HG02588 (cell line): ENCODE results near the gene GPX2.

Experiments used
- ATAC-seq: cut with Tn5 transposase; IDR thresholded peaks from one replicate; pipeline ENCODE4 v1.9.1; 2021; ENCODE audit warnings: mild to moderate bottlenecking, moderate library complexity; ENCODE audit not compliant: unreplicated experiment

The GPX2 gene

DNA sequence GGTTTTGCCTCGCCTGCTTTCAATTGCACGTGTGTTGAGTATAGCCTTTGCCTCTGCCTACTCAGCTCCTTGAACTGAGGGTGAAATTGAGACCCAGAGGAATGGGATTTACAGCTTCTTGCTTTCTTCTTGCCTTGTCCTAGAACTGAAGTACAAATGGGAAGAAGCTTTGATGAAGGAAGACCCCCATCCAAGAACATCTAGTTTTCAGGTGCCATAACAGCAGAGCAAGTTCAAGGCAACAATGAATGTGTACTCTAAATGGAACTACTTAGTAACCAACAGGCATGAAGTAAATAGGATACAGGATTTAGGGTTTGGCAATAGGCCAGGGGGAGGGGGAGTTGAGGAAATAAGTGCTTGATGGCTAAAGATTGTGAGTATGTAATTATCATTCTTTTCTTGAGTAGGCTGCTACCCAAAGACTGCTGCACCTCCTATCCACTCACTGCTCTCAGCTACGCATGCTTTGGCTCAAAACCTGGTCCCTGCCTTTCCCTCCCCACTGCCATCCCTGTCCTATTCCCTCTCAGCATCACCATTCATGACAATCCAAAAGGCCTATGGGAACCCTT, 2.1 kb downstream of the GPX2 start:
- no peak for ATAC-seq

DNA sequence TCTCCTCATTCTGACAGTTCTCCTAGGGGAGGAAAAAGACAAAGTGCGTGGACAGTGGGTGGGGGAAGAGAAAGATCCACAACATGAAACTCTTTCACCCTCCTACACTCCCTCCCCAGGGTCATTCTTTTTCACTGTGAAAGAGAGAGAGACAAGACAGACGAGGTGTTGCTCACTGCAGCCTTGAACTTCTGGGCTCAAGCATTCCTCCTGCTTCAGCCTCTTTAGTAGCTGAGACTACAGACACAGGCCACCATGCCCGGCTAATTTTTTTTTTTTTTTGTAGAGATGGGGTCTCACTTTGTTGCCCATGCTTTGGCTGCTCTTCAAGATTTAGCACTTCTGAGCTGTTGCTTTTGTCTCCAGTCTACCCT, 2.7 kb downstream of the GPX2 start:
- ATAC-seq: no peak

GRCh38 chr14:64938972-64939816, 3.4 kb downstream of the GPX2 start:
- no peak for ATAC-seq

DNA sequence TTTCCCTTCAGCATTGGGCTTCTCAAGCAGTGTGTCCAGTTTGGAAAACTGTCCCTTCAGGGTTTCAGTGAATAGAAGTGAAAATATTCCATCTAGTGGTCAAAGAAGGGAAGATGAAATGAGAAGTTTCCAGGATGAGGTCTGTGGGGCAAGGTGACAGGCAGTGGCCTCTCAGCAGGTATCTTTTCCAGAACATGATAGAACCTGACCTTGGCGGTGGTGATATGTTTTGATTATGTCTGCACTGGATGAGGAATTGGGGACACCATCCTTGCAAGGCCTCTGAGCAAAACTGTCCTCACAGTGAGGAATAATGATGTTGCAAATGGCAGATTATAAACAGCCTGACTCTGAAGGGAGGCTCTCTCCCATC, 4.7 kb downstream of the GPX2 start:
- no peak for ATAC-seq

- no peak for ATAC-seq
Measured at GRCh38 chr14:64937171-64937820, 5.2 kb downstream of the GPX2 start.

DNA sequence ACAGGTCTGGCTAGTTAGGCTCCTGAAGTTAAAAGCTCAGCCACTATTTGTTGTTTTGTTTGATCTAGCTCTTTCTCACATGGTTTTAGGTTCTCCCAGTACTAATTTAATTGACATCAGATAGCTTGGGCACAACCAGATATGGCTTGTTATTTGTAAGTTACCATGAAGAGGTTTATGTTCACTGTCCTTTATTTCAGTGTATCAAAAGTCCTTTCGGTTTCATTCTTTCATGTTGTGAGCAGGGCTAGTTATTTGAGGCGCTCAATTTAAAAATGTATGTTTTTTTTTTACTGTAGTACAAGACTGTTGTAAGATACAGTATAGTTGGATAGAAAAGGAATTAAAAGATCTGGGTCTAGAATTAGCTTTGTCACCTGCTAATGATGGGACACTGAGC, 7.0 kb downstream of the GPX2 start:
- no peak for ATAC-seq

GRCh38 chr14:64934338-64934929, 8.1 kb downstream of the GPX2 start:
- no peak for ATAC-seq

DNA sequence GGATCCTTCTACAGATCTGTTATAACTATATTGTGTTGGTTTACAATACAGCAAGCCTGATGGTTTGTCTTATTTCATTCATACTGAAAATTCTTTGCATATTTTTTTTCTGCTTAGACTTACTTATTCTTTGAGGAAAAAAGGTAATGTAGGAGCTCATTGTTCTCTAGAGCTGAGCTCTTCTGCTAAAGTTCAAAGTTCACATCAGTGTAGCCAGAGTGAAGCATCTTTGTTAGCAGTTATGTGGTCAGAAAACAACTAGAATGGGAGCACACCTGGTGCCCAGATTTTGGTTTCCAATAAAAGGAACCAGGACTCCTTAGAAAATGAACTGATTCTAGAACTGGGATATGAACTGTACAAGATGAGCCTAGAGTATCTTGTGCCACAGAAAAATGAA, 10.3 kb downstream of the GPX2 start:
- ATAC-seq: no peak

DNA sequence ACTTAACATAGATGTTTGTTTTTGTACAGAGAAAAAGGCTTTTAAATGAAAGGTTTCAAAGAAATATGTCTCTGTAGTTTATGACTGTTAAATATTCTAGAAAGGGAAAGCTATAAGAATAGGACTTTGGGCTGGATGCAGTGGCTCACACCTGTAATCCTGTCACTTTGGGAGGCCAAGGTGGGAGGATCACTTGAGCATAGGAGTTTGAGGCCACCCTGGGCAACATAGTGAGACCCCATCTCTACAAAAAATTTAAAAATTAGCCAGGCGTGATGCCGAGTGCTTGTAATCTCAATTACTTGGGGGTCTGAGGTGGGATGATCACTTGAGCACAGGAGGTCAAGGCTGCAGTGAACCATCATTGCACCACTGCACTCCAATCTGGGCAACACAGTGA, 11.4 kb downstream of the GPX2 start:
- no peak for ATAC-seq

GRCh38 chr14:64930085-64930843, 12.3 kb downstream of the GPX2 start:
- ATAC-seq: no peak

DNA sequence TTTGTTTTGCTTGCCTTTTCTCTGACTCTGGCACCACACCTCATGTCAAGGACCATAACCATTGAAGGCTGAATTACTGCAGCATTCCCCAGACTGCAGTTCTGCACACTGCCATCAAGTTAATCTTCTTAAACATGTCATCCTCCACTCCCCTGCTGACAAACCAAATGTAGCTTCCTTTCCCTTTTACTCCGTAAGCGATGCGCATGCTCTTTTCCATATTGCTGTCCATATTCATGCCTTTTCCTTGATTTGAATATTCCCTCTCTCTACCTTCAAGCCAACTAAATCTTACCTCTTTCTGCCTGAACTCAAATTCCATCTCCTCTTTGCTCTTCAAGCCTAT, 13.6 kb downstream of the GPX2 start:
- ATAC-seq: no peak

DNA sequence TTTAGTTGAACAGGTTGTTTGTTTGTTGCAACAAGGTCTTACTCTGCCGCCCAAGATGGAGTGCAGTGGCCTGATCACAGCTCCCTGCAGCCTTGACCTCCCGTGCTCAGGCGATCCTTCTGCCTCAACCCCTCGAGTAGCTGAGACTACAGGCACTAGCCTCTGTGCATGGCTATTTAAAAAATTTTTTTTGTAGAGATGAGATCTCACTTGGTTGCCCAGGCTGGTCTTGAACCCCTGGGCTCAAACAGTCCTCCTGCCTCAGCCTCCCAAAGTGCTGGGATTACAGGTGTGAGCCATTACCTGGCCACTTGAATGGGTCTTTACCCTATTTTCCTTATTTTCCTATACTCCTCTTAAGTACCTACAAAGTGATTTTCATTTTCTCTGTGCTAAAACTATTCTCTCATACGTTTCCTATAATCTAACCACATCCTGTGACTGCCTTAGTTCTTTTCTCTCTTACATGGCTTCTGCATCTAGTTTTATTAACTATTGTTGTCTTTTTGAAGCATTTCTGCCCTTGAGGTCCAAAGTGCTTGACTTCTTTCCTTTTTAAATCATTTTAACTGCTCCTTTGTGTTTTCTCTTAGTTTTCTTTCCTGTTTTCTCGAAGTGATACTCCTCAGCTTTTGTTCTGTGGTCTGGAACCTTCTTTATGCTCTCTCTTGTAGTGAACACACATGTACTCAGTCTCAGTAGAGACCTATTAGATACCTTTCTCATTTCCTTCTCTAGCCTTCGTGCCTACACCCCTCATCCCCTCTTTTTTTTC, 14.1 kb downstream of the GPX2 start:
- ATAC-seq: peak; percentile 66

DNA sequence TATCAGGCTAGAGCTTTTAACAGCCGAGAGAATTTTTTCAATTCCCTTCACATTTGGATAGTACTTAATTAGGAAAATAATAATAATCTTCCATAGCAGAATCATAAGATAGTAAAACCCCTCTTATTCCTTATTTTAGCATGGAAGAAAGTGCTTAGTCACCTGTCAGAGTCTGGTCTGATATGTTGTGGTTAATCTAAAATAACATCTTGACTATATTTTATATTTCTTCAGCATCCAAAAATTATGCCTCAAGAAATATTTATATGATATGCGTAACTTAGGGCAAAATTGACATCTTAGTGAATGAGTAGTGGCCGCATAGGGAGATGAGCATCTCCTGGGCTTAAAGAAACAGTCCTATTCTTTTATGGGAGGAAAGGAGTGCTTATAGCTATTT, 15.5 kb downstream of the GPX2 start:
- no peak for ATAC-seq

- no peak for ATAC-seq
Measured at GRCh38 chr14:64926398-64926995, 16.0 kb downstream of the GPX2 start.

- ATAC-seq: no peak
Measured at GRCh38 chr14:64923015-64923414, 19.5 kb downstream of the GPX2 start.

- ATAC-seq: no peak
Measured at GRCh38 chr14:64920465-64920864, 22.1 kb downstream of the GPX2 start.

- no peak for ATAC-seq
Measured at GRCh38 chr14:64919618-64920017, 22.9 kb downstream of the GPX2 start.

GRCh38 chr14:64919215-64919614, 23.3 kb downstream of the GPX2 start:
- no peak for ATAC-seq

DNA sequence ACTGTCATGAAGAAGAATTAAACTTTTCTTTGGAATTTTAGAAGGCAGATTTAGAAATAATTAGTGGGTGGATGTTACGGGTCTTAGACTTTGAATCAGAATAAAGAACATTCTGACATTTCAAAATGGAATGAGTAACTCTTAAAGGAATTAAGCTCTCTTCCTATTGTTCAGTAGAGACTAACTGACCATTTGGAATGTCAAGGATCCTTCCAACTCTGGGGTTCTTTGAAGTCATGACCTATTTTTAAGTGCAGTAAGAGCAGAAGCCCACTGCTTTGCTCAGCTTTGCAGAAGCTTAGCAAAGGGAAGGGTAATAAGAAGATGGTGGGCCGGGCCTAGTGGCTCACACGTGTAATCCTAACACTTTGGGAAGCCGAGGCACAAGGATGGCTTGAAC, 24.3 kb downstream of the GPX2 start:
- ATAC-seq: no peak

DNA sequence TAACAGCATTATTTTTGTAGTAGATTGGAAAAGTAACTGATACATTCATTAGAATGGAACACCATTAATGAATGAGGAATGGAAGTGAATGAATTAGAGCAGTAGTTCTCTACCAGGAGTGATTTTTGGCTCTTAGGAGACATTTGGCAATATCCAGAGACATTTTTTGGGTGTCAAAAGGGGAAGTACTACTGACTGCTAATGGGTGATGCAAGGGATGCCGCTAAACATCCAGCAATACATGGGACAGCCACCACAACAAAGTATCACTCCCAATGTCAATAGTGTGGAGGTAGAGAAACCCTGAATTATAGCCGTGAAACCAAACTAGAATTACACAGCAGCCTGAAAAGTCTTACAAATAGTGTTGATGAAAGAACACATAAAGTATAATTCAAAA, 26.7 kb downstream of the GPX2 start:
- ATAC-seq: no peak
